Mucosa of descending colon (tissue), 3 donors: ENCODE data around the gene HOMER1. TPM values are rescaled to one million over a fixed set of nuclear protein-coding genes. Genes with fewer than 3 reads are reported as not detected.

ENCODE experiments used
- ATAC-seq: fragments of 200-7000 bp; cut with Tn5 transposase; one replicate; pipeline ENCODE4 v1.9.1; 2020; ENCODE audit warnings: mild to moderate bottlenecking, moderate library complexity
- DNase-seq, 3 donors: peaks; one replicate each; pipeline ENCODE4 v3.0.0-alpha.2; 2020
- H3K36me3 ChIP-seq: fragments of 200-600 bp; one replicate; pipeline ENCODE4 v1.8.0; 2021; ENCODE audit warnings: low read depth, mild to moderate bottlenecking
- H3K4me1 ChIP-seq: fragments of 200-600 bp; one replicate; pipeline ENCODE4 v1.8.0; 2021; ENCODE audit warnings: low read depth, mild to moderate bottlenecking
- H3K4me3 ChIP-seq: fragments of 200-600 bp; one replicate; pipeline ENCODE4 v1.8.0; 2021; ENCODE audit warnings: mild to moderate bottlenecking
- H3K9me3 ChIP-seq: fragments of 200-600 bp; one replicate; pipeline ENCODE4 v1.8.0; 2021; ENCODE audit warnings: mild to moderate bottlenecking
- intact Hi-C, 2 donors: fragments of 100-400 bp; cut with DNase I in 1 of 2; cut with micrococcal nuclease in 1 of 2; formaldehyde crosslinking; loops; one replicate each; pipeline versions ENCODE4 v1.11.0 to v1.11.1; 2022; cut with DNase I, micrococcal nuclease
- total RNA-seq, 3 donors: library from RNA; stranded (reverse); fragmentation: NEBNext Ultra II Directional in 2 of 3; extraction: Animal tissue kit (Norgen Biotek cat#: 25700) in 2 of 3; gene quantifications; one replicate each; pipeline versions ENCODE4 v1.2.1 to v1.2.4, GENCODE V29; 2021 to 2023
- TF ChIP-seq, protein P1 (sequence below): fragments of 200-600 bp; IDR thresholded peaks from one replicate; pipeline ENCODE4 v1.8.0; 2022; ENCODE audit warnings: antibody characterized with exemption, mild to moderate bottlenecking
- donor health status: DM: no; HTN: no; CAD: no; lungs with moderate emphysema.
- donor health status: DM: no; HTN: no; CAD: no.
- donor health status: DM: no; HTN: yes; CAD: no.

HOMER1 gene
- total RNA-seq, 3 donors from 2014 or later: 1.1 to 7.4 (median 2.2) TPM

DNA sequence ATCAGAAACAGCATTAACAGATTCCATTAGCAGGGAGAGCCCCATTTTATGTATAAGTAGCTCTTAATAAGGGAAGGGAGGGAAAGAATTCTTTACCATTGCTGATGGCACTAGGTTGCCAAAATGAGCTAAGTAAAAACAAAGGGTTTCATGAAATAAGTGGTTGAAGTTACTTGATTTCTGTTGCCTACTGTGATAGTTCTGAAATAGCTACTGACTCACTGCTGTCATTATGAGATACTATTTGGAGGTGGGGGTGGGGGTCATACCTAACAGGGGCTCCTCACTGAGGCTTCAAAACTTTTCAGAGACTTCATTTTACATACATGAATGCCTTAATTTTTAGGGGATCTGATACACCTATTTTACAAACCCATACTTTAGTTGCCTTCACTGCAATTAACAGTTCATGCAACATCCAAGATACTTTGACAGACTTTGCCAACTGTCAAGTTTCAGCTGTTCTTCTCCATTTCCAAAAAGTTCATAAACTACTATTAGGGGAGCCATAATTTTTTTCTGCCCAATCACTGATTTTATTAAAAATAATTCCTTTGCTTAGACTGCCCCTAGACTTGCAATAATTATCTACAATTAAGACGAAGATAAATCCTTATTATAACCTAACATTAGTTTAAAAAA is 4.6 kb downstream of the HOMER1 start:
- DNase-seq (no peak), ATAC-seq (no peak)
- no peaks in the 10 kb centered on the region for H3K4me1 ChIP-seq
- TF ChIP-seq, protein P1, sequence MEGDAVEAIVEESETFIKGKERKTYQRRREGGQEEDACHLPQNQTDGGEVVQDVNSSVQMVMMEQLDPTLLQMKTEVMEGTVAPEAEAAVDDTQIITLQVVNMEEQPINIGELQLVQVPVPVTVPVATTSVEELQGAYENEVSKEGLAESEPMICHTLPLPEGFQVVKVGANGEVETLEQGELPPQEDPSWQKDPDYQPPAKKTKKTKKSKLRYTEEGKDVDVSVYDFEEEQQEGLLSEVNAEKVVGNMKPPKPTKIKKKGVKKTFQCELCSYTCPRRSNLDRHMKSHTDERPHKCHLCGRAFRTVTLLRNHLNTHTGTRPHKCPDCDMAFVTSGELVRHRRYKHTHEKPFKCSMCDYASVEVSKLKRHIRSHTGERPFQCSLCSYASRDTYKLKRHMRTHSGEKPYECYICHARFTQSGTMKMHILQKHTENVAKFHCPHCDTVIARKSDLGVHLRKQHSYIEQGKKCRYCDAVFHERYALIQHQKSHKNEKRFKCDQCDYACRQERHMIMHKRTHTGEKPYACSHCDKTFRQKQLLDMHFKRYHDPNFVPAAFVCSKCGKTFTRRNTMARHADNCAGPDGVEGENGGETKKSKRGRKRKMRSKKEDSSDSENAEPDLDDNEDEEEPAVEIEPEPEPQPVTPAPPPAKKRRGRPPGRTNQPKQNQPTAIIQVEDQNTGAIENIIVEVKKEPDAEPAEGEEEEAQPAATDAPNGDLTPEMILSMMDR: no peak
- no peak overlapping the region for H3K4me3 ChIP-seq
- H3K9me3 ChIP-seq: no peaks in the 10 kb centered on the region
- H3K36me3 ChIP-seq: no peaks in the 10 kb centered on the region
- intact Hi-C loops: no loop called here

DNA sequence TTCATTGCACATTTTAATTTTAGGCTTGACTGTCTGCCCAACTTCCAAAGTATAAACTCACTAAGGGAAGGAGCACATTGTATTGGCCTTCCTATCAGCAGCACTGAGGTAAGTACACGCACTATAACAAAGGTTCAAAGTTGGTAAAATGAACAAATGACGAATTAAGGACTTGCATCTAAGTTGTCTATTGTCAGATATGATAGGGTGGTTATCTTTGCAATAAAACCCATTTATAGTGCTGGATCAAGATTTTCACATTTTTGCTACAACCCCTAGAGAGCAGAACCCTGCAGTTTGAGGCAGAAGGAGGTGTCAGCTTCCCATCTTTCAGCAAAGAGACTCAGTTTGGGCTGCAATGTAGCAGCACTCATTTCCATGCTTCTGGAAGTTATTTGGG is 5.1 kb downstream of the HOMER1 start:
- intact Hi-C loops: no loop called here
- no peaks in the 10 kb centered on the region for H3K9me3 ChIP-seq
- H3K4me3 ChIP-seq: no peak overlapping the region
- TF ChIP-seq, protein P1: no peak
- no peak for DNase-seq
- no peaks in the 10 kb centered on the region for H3K4me1 ChIP-seq
- no peaks in the 10 kb centered on the region for H3K36me3 ChIP-seq
- no peak for ATAC-seq

DNA sequence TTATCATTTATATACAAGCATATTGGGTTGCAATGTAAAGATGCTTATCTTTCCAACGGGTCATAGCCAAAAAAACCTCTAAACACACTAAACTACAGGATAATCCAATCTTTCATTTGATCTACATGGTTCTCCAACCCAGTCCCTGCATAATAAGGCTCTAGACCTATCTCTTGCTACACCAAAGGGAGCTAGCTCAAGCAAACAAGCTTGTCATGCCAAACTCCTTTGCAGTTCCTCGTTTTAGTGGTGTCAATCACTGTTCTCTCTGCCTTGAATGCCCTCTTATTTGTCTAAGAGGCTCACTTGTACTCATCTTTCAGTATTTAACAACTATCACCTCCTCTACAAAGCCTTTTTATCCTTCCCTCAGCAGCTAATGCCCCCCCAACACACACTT is 5.6 kb downstream of the HOMER1 start:
- Histone ChIP-seq H3K9me3 (no peaks in the 10 kb centered on the region), H3K4me3 (no peak overlapping the region), H3K4me1 (no peaks in the 10 kb centered on the region), H3K36me3 (no peaks in the 10 kb centered on the region)
- ATAC-seq (no peak), DNase-seq (no peak)
- intact Hi-C loops: no loop called here
- TF ChIP-seq, protein P1: no peak

DNA sequence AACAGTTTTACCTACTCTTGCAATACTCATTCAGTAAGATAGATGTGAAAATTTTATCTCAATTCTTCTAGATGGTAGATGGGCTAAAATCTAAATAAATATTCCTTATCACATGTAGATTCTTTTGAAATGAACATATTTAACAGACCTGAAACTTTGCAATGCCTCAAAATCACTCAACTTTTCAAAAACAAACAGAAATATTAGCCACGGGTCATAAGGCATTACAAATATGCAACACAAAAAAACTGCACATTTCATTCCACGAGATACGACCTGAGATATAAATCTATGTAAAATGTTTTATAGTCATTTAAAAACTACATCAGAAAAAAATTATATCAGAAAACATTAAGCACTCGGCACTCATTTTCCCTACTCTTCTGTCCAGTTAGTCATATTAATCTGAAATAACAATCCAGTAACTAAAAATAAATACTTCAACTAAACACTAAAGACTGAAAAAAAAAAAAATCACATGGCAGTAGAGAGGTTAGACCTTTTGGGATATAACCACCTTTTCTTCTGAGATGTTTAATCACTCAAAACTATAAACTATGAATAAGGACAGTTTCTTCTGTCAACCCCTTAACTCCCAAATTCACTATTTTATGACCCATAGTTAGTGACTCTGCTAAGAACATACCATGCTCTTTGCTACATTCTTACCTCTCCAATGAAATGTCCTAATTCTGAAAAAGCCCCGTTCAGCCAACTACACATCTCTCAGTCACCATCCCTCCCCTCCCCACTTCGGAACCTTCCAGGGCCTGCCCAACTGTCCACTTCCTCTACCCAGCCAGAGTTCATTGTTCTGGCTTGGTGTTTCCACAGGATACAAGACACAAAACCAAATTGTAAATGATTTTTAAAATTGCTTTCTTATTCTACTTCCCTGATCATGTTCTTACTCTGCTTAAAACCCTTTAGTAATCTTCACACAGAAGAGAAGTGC is 6.4 kb downstream of the HOMER1 start:
- ATAC-seq (no peak), DNase-seq (no peak)
- TF ChIP-seq, protein P1: no peak
- Histone ChIP-seq H3K36me3 (no peaks in the 10 kb centered on the region), H3K4me3 (no peak overlapping the region), H3K4me1 (no peaks in the 10 kb centered on the region), H3K9me3 (no peaks in the 10 kb centered on the region)
- intact Hi-C loops: no loop called here

DNA sequence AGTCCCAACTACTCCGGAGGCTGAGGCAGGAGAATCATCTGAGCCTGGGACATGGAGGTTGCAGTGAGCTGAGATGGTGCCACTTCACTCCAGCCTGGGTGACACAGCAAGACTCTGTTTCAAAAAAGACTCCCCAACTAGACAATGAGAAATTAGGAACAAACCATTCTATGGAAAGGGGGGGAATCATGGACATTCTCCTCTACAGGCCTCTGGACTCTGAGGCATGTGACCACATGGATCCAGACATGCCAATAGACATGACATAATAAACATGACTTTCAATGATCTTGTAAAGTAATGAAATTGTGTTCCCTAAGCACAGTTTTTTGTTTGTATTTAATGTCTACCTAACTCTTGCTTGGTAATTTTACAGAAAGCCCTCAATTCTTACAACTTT is 8.8 kb downstream of the HOMER1 start:
- Histone ChIP-seq H3K36me3 (no peaks in the 10 kb centered on the region), H3K9me3 (no peaks in the 10 kb centered on the region), H3K4me1 (no peaks in the 10 kb centered on the region), H3K4me3 (no peak overlapping the region)
- intact Hi-C loops: no loop called here
- TF ChIP-seq, protein P1: no peak
- ATAC-seq: no peak
- DNase-seq: no peak
